ENCODE measurements around the gene CLIC1. TPM values are rescaled to one million over a fixed set of nuclear protein-coding genes. Genes with fewer than 3 reads are reported as not detected.

CLIC1 gene
- total and polyA plus RNA-seq, 2 donors (not counting 1 experiment from before 2014, with no cell fraction given) = 216 to 290 TPM

GRCh38 chr6:31769684-31770371, 33.5 kb upstream of the CLIC1 start:
- POLR2A ChIA-PET = interaction anchor here (0.7 to 2.4 kb wide), 7 partner anchors 29 to 117 kb away, joined by 3 to 8 read pairs (median 4); partner anchors contain the start of genes BAG6, DDAH2 and MSH5
- Mint-ChIP-seq H3K27me3 (no peaks in the 10 kb centered on the region), H3K27ac (peak overlapping the region; percentile 32), H3K4me3 (no peak overlapping the region), H3K9me3 (ENCODE audit: insufficient read depth) (no peaks in the 10 kb centered on the region), H3K4me1 (peaks cover 13% of the 10 kb centered on the region)
- Histone ChIP-seq H2AFZ (ENCODE audit: insufficient read depth, low read depth, low read length, poor library complexity, severe bottlenecking) (no peak overlapping the region), H3K4me2 (replicated peaks; ENCODE audit: low read depth, low read length, poor library complexity, severe bottlenecking) (no peak overlapping the region), H4K20me1 (ENCODE audit: control insufficient read depth, insufficient read depth, low read length, poor library complexity, severe bottlenecking) (no peaks in the 10 kb centered on the region), H3K27ac (ENCODE audit: low read length in 2 of 2) (no peak overlapping the region), H3K4me3 (ENCODE audit: control extremely low read depth in 1 of 5, extremely low read depth in 1 of 5, insufficient read depth in 1 of 5, low read depth in 2 of 5, low read length in 4 of 5) (no peak overlapping the region), H3K4me1 (ENCODE audit: control insufficient read depth in 2 of 2, insufficient read depth in 2 of 2, low read length in 2 of 2) (peaks cover 0 to 9% of the 10 kb centered on the region in 2 donors), H3K27me3 (replicated peaks in 1 of 4; ENCODE audit: control extremely low read depth in 1 of 4, control insufficient read depth in 3 of 4, insufficient read depth in 4 of 4, low read length in 3 of 4) (no peaks in the 10 kb centered on the region), H3K9ac (ENCODE audit: low read length) (no peak overlapping the region), H3K9me3 (ENCODE audit: control extremely low read depth in 1 of 3, control insufficient read depth in 2 of 3, insufficient read depth in 1 of 3, low read length in 2 of 3) (no peaks in the 10 kb centered on the region), H3K36me3 (replicated peaks in 1 of 2; ENCODE audit: control extremely low read depth in 1 of 2, control insufficient read depth in 1 of 2, extremely low read depth in 1 of 2, insufficient read depth in 2 of 2, low read length in 1 of 2) (no peaks in the 10 kb centered on the region), H3K79me2 (ENCODE audit: control insufficient read depth, insufficient read depth, low read length) (no peaks in the 10 kb centered on the region)
- CTCF ChIA-PET = interaction anchor here (0.6 to 4.5 kb wide), 28 partner anchors 9 to 242 kb away, joined by 3 to 51 read pairs (median 5); partner anchors contain the start of genes ABHD16A, BAG6, CLIC1 and DDAH2
- intact Hi-C loops (cut with micrococcal nuclease) = loop anchor here (1.0 to 5.0 kb wide), 3 partner anchors 41 to 90 kb away; partner anchors contain the start of gene DDAH2
- DNase-seq (peak; percentile 87), ATAC-seq (ENCODE audit: low read depth) (peak; percentile 98)
- TF ChIP-seq CTCF (IDR thresholded peaks at IDR 0.05) (peak; percentile 74), EZH2 (IDR thresholded peaks at IDR 0.05; ENCODE audit: borderline replicate concordance, insufficient read depth, low read depth, low read length, poor library complexity, severe bottlenecking) (no peak)
- 71% methylated on average over 7 of the region's 12 CpGs for WGBS (ENCODE audit: insufficient coverage)
